K562 (cell line): ENCODE data around the gene EEFSEC. TPM values are rescaled to one million over a fixed set of nuclear protein-coding genes. Genes with fewer than 3 reads are reported as not detected.

ENCODE experiments used
- ARNT ChIP-seq, 2 experiments: fragments of 450-650 bp; IDR thresholded peaks; 2 replicates each; pipeline ENCODE4 v1.6.1; 2016; ENCODE audit warnings: mild to moderate bottlenecking in 1 of 2
- BRF2 ChIP-seq: IDR thresholded peaks from 3 replicates; pipeline ENCODE4 v1.6.1; 2011; ENCODE audit warnings: borderline replicate concordance, mild to moderate bottlenecking; ENCODE audit not compliant: insufficient read length, insufficient read depth
- COPS2 ChIP-seq: fragments of 450-650 bp; conservative IDR thresholded peaks from 2 replicates; pipeline ENCODE4 v1.6.1; 2016; ENCODE audit warnings: mild to moderate bottlenecking, moderate library complexity
- HMG20B ChIP-seq: fragments of 250-450 bp; sonication (Bioruptor Pico); IDR thresholded peaks from 2 replicates; pipeline ENCODE4 v1.5.0; 2021; ENCODE audit warnings: mild to moderate bottlenecking
- HNRNPK ChIP-seq: fragments of 200-400 bp; formaldehyde crosslinking; IDR thresholded peaks from one replicate; pipeline ENCODE4 v1.6.1; 2018; ENCODE audit warnings: mild to moderate bottlenecking, low read depth, low read length; ENCODE audit not compliant: poor library complexity, severe bottlenecking
- HOMEZ ChIP-seq: fragments of 250-450 bp; sonication (Bioruptor Pico); IDR thresholded peaks from 2 replicates; pipeline ENCODE4 v1.4.0; 2020; ENCODE audit warnings: mild to moderate bottlenecking, moderate library complexity
- JUND ChIP-seq, 2 experiments: IDR thresholded peaks; 2 replicates in 1 of 2; 3 replicates in 1 of 2; pipeline ENCODE4 v1.6.1; 2011; ENCODE audit warnings: borderline replicate concordance in 2 of 2, low read depth in 2 of 2, low read length in 2 of 2, improper control_type of control experiment in 1 of 2, missing biosample characterization in 1 of 2, missing genetic modification characterization in 1 of 2, missing genetic modification reagents in 1 of 2
- KDM4B ChIP-seq, 2 experiments: fragments of 450-650 bp in 1 of 2; sonication (generic) in 1 of 2; IDR thresholded peaks; 2 replicates each; pipeline ENCODE4 v1.6.1; 2016 to 2017; ENCODE audit warnings: borderline replicate concordance in 2 of 2, antibody characterized with exemption in 1 of 2, low read depth in 1 of 2, mild to moderate bottlenecking in 1 of 2
- KDM5B ChIP-seq: fragments of 200-600 bp; sonication (generic); IDR thresholded peaks from 2 replicates; pipeline ENCODE4 v1.6.1; 2012; ENCODE audit warnings: low read depth, mild to moderate bottlenecking, moderate library complexity, low read length, control low read depth, inconsistent platforms; ENCODE audit not compliant: insufficient replicate concordance
- NFIC ChIP-seq: fragments of 450-650 bp; IDR thresholded peaks from 2 replicates; pipeline ENCODE4 v1.6.1; 2017; ENCODE audit warnings: mild to moderate bottlenecking, inconsistent platforms
- RBM22 ChIP-seq: fragments of 200-400 bp; formaldehyde crosslinking; IDR thresholded peaks from 2 replicates; pipeline ENCODE4 v1.6.1; 2018; ENCODE audit warnings: low read length, low read depth; ENCODE audit not compliant: poor library complexity, severe bottlenecking
- ZNF431 ChIP-seq: sonication (generic); formaldehyde crosslinking; IDR thresholded peaks from 2 replicates; pipeline ENCODE4 v1.8.0; 2022; ENCODE audit warnings: mild to moderate bottlenecking, missing genetic modification reagents
- polyA plus RNA-seq, 8 experiments: library from polyadenylated mRNA; depleted of rRNA in 4 of 8; stranded (reverse) in 5 of 8; unstranded in 3 of 8; fragments of >200 nt; fragmentation: Nextera tagmentation in 2 of 8; fragmentation: Illumina TruSeq in 1 of 8; extraction: Ambion mirVana in 2 of 8; extraction: Trizol in 1 of 8; gene quantifications; 2 replicates each; pipeline versions ENCODE4 v1.2.1 to v1.2.3, GENCODE V29; 2011 to 2014; ENCODE audit warnings: inconsistent platforms in 1 of 8, missing spikeins in 1 of 8
- total RNA-seq, 7 experiments: library from RNA; depleted of rRNA in 6 of 7; stranded (reverse); fragments of >200 nt in 6 of 7; fragmentation: Illumina TruSeq in 2 of 7; extraction: Trizol in 2 of 7; gene quantifications; 2 replicates each; pipeline versions ENCODE4 v1.2.1 to v1.2.3, GENCODE V29; 2011 to 2021; ENCODE audit warnings: low replicate concordance in 1 of 7
- TF ChIP-seq, protein P1 (sequence below): fragments of 450-650 bp; IDR thresholded peaks from 2 replicates; pipeline ENCODE4 v1.6.1; 2017; ENCODE audit warnings: antibody characterized with exemption, mild to moderate bottlenecking
- TF ChIP-seq, protein P2 (sequence below): fragments of 200-400 bp; formaldehyde crosslinking; IDR thresholded peaks from 2 replicates; pipeline ENCODE4 v1.6.1; 2017; ENCODE audit warnings: mild to moderate bottlenecking, low read depth, low read length, moderate library complexity

The EEFSEC gene
- total and polyA plus RNA-seq, 9 of the 15 experiments (the other 6 are each of a cell fraction or from before 2014, with no cell fraction given) = 0.35 to 11.8 (median 7.7) TPM

GRCh38 chr3:128383316-128384235 is 230.3 kb downstream of the EEFSEC start (continued):
- TF ChIP-seq, protein P1, sequence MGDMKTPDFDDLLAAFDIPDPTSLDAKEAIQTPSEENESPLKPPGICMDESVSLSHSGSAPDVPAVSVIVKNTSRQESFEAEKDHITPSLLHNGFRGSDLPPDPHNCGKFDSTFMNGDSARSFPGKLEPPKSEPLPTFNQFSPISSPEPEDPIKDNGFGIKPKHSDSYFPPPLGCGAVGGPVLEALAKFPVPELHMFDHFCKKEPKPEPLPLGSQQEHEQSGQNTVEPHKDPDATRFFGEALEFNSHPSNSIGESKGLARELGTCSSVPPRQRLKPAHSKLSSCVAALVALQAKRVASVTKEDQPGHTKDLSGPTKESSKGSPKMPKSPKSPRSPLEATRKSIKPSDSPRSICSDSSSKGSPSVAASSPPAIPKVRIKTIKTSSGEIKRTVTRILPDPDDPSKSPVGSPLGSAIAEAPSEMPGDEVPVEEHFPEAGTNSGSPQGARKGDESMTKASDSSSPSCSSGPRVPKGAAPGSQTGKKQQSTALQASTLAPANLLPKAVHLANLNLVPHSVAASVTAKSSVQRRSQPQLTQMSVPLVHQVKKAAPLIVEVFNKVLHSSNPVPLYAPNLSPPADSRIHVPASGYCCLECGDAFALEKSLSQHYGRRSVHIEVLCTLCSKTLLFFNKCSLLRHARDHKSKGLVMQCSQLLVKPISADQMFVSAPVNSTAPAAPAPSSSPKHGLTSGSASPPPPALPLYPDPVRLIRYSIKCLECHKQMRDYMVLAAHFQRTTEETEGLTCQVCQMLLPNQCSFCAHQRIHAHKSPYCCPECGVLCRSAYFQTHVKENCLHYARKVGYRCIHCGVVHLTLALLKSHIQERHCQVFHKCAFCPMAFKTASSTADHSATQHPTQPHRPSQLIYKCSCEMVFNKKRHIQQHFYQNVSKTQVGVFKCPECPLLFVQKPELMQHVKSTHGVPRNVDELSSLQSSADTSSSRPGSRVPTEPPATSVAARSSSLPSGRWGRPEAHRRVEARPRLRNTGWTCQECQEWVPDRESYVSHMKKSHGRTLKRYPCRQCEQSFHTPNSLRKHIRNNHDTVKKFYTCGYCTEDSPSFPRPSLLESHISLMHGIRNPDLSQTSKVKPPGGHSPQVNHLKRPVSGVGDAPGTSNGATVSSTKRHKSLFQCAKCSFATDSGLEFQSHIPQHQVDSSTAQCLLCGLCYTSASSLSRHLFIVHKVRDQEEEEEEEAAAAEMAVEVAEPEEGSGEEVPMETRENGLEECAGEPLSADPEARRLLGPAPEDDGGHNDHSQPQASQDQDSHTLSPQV = no peak
- TF ChIP-seq KDM5B = no peak
- TF ChIP-seq ARNT (IDR thresholded peaks at IDR 0.05) = no peak
- TF ChIP-seq RBM22 = no peak
- TF ChIP-seq COPS2 = no peak
- TF ChIP-seq BRF2 = no peak
- TF ChIP-seq NFIC = peak; percentile 99
- TF ChIP-seq HNRNPK = no peak
- TF ChIP-seq KDM4B (IDR thresholded peaks at IDR 0.05; ENCODE audit: borderline replicate concordance in 2 of 2, low read depth in 1 of 2) = no peak
- no peak for TF ChIP-seq HMG20B (CRISPR knock-in tag)
- TF ChIP-seq, protein P2, sequence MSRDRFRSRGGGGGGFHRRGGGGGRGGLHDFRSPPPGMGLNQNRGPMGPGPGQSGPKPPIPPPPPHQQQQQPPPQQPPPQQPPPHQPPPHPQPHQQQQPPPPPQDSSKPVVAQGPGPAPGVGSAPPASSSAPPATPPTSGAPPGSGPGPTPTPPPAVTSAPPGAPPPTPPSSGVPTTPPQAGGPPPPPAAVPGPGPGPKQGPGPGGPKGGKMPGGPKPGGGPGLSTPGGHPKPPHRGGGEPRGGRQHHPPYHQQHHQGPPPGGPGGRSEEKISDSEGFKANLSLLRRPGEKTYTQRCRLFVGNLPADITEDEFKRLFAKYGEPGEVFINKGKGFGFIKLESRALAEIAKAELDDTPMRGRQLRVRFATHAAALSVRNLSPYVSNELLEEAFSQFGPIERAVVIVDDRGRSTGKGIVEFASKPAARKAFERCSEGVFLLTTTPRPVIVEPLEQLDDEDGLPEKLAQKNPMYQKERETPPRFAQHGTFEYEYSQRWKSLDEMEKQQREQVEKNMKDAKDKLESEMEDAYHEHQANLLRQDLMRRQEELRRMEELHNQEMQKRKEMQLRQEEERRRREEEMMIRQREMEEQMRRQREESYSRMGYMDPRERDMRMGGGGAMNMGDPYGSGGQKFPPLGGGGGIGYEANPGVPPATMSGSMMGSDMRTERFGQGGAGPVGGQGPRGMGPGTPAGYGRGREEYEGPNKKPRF = no peak
- no peak for TF ChIP-seq ZNF431 (CRISPR knock-in tag)
- no peak for TF ChIP-seq HOMEZ (CRISPR knock-in tag)
- peak; percentile 78 for TF ChIP-seq JUND (IDR thresholded peaks at IDR 0.05; ENCODE audit: borderline replicate concordance, low read depth, low read length)
- TF ChIP-seq JUND (tag; IDR thresholded peaks at IDR 0.05; ENCODE audit: borderline replicate concordance, low read depth, low read length) = peak; percentile 57; the same call in 1 of the 3 replicates
